ENCODE results near the gene MCC. TPM values are rescaled to one million over a fixed set of nuclear protein-coding genes. Genes with fewer than 3 reads are reported as not detected.

The MCC gene
- total RNA-seq, 4 donors from 2014 or later, result 17.1 to 90.7 (median 40.1) TPM

- Histone ChIP-seq H3K36me3 (no peaks in the 10 kb centered on the region), H3K4me3 (no peak overlapping the region), H3K27ac (no peak overlapping the region), H3K27me3 (no peaks in the 10 kb centered on the region), H3K4me1 (no peaks in the 10 kb centered on the region), H3K9me3 (no peaks in the 10 kb centered on the region)
- intact Hi-C loops (cut with DNase I; ENCODE audit: low total_unique reads), result no loop called here
- no peak for DNase-seq
- TF ChIP-seq POLR2A (IDR thresholded peaks at IDR 0.05), result no peak
- no peak for TF ChIP-seq CTCF (IDR thresholded peaks at IDR 0.05)
These were observed 417.4 kb downstream of the MCC start for GRCh38 chr5:113070901-113071300.

- TF ChIP-seq POLR2A (IDR thresholded peaks at IDR 0.05) (no peak), CTCF (IDR thresholded peaks at IDR 0.05) (no peak)
- intact Hi-C loops (cut with DNase I; ENCODE audit: low total_unique reads), result no loop called here
- no peaks in the 10 kb centered on the region for H3K36me3 ChIP-seq
- H3K27ac ChIP-seq, result no peak overlapping the region
- no peak overlapping the region for H3K4me3 ChIP-seq
- H3K27me3 ChIP-seq, result no peaks in the 10 kb centered on the region
- no peaks in the 10 kb centered on the region for H3K9me3 ChIP-seq
- DNase-seq, result no peak
- no peaks in the 10 kb centered on the region for H3K4me1 ChIP-seq
These were observed 419.7 kb downstream of the MCC start for GRCh38 chr5:113068559-113068958.

- no peak overlapping the region for H3K27ac ChIP-seq
- no peak for TF ChIP-seq CTCF (IDR thresholded peaks at IDR 0.05)
- no peak for TF ChIP-seq POLR2A (IDR thresholded peaks at IDR 0.05)
- H3K4me1 ChIP-seq, result no peaks in the 10 kb centered on the region
- no peaks in the 10 kb centered on the region for H3K9me3 ChIP-seq
- no peaks in the 10 kb centered on the region for H3K36me3 ChIP-seq
- intact Hi-C loops (cut with DNase I; ENCODE audit: low total_unique reads), result no loop called here
- no peak for DNase-seq
- H3K27me3 ChIP-seq, result no peaks in the 10 kb centered on the region
- no peak overlapping the region for H3K4me3 ChIP-seq
These were observed 420.5 kb downstream of the MCC start for GRCh38 chr5:113067635-113068344.

- Histone ChIP-seq H3K4me3 (no peak overlapping the region), H3K9me3 (no peaks in the 10 kb centered on the region), H3K36me3 (no peaks in the 10 kb centered on the region), H3K4me1 (no peaks in the 10 kb centered on the region), H3K27ac (no peak overlapping the region), H3K27me3 (no peaks in the 10 kb centered on the region)
- intact Hi-C loops (cut with DNase I; ENCODE audit: low total_unique reads), result no loop called here
- no peak for TF ChIP-seq CTCF (IDR thresholded peaks at IDR 0.05)
- no peak for TF ChIP-seq POLR2A (IDR thresholded peaks at IDR 0.05)
- DNase-seq, result no peak
These were observed 422.6 kb downstream of the MCC start for GRCh38 chr5:113065626-113066025.

- H3K36me3 ChIP-seq, result no peaks in the 10 kb centered on the region
- no peak for DNase-seq
- H3K9me3 ChIP-seq, result no peaks in the 10 kb centered on the region
- H3K27ac ChIP-seq, result no peak overlapping the region
- intact Hi-C loops (cut with DNase I; ENCODE audit: low total_unique reads), result no loop called here
- H3K4me1 ChIP-seq, result peaks cover 1 to 5% of the 10 kb centered on the region in 2 donors
- H3K4me3 ChIP-seq, result no peak overlapping the region
- no peak for TF ChIP-seq CTCF (IDR thresholded peaks at IDR 0.05)
- TF ChIP-seq POLR2A (IDR thresholded peaks at IDR 0.05), result no peak
- no peaks in the 10 kb centered on the region for H3K27me3 ChIP-seq
These were observed 423.4 kb downstream of the MCC start for GRCh38 chr5:113064806-113065205.

Data from uterus (tissue), 4 donors.